Activated CD4-positive, alpha-beta T cell treated with anti-CD3 and anti-CD28 coated beads, Interleukin-2, Interleukin-4, amounts not matched to agents 100 ng/mL and 50 ng/mL, durations not matched to agents 16 hours and 8 hours (primary cell): Measurements from ENCODE around the gene NCOA5.
"Not testable (repeated sequence)": the region's sequence is repeated elsewhere in the genome, so short reads cannot be mapped to it uniquely, and the experiment has no call there.

Source experiments
- DNase-seq: peaks from one replicate; pipeline ENCODE4 v3.0.0-alpha.2; 2020; ENCODE audit warnings: low spot score

The NCOA5 gene

DNA sequence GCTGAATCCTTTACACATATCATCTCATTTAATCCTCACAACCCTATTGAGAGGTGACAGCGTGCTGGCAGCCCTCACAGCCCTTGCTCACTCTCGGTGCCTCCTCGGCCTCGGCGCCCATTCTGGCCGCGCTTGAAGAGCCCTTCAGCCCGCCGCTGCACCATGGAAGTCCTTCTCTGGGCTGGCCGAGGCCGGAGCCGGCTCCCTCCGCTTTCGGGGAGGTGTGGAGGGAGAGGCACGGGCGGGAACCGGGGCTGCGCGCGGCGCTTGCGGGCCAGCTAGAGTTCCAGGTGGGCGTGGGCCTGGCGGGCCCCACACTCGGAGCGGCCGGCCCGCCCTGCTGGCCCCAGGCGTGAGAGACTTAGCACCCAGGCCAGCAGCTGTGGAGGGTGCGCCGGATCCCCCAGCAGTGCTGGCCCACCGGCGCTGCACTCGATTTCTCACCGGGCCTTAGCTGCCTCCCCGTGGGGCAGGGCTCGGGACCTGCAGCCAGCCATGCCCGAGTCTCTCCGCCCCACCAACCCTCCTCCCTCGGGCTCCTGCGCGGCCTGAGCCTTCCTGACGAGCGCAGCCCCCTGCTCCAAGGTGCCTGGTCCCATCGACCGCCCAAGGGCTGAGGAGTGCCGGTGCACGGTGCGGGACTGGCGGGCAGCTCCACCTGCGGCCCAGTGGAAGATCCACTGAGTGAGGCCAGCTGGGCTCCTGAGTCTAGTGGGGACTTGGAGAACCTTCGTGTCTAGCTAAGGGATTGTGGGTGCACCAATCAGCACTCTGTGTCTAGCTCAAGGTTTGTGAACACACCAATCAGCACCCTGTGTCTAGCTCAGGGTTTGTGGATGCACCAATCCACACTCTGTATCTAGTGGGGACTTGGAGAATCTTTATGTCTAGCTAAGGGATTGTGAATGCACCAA lies 2.1 kb upstream of the NCOA5 start:
- DNase-seq, result not testable (repeated sequence)

DNA sequence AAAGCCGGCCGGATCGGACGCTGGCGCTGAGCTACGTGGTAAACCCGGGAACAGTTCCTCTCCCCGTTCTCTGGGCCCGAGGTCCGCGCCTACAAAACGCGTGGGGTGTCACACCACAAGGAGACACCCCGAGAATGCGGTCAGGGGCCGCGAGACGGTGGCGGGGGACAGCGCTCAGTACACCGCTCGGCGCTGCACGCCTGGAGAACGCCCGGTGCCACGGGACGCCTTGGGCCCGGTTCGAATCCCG lies 670 bp downstream of the NCOA5 start:
- peak; percentile 52 for DNase-seq

DNA sequence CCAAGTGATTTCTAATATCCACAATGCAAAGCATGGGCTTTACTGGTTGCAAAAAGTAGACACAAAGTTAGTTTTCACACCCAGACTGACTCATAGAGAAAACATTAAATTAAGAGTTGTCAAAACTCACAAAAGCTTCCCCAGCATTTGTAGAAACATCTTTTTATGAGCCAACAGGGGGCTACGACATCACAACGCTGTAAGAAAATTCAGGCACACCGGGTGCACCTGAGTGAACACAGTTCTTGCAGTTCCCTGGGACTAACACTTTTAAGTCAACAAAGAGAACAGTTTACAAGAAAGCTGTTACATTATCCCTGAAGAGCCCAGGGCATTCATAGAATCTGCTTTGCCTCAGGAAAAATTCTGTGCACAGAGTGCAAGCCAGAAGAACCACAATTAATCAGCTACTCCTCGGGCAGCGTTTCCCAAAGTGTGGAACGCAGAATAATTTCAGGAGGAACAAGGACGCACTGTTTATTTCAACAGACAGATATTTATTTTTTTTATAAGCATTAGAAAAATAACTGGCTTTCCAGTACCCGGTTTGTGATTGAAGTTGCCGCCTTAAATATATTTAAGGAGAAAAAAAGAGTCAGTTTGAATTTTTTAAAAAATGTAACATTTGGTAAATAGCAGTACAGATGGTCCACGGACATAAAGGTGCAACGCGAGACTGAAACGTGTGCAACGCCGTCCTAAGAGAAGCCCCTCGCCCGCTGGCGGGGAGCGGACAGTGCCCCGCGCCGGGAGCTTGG lies 1.2 kb downstream of the NCOA5 start:
- DNase-seq, result peak; percentile 37

DNA sequence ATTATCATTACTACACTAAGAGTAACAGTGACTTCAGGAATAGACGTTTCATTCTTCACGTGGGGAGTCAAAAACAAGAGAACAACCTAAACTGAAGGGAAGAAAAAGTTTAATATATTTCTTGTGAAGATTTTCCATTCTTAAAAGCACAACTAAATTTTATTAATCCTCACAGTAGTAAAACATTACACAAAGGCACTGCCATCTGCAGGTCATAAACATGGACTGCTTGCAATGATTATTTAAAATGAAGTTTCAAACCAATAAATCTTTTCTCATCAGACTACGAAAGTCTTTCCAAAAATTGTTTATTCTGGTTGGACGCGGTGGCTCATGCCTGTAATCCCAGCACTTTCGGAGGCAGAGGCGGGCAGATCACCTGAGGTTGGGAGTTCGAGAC lies 2.6 kb downstream of the NCOA5 start:
- DNase-seq, result no peak

DNA sequence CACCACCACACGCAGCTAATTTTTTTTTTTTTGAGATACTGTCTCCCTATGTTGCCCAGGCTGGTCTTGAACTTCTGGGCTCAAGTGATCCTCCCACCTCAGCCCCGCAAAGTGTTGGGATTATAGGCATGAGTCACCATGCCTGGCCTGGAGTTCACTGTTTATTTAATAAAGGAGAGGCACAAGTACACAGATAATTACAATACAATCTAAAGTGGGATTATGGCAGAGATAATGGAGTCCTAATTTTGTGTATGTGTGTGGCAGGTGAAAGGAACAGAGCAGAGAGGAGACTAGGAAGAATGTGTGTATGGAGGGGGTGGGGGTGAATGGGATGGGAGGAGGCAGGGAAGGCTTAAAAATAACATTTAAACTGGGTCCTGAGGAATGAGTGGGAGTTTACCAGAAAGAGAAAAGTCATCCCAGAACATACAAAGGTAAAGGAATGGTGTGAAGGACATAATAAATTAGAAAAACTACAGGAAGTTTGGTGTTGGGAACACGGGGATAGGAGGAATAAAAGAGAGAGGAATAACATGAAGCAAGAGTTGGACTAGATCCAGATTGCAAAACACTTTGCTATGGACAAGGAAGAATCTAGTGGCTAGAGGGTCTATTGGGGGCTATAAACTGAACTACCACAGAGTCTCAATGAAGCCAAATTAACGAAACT lies 4.4 kb downstream of the NCOA5 start:
- no peak for DNase-seq

DNA sequence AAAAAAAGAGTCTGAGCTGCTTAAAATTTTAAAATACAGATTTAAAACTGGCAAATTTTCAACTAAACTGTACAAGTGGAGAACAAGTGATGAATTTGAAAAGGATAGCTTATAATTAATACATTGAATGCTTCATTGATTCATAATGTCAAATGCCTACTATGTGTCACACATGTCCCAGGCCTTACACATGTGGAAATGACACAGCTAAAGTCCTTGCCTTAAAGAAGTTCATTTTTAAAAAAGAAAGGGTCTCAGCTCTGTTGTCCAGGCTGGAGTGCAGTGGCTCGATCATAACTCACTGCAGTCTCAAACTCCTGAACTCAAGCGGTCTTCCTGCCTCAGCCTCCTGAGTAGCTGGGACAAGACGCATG lies 5.0 kb downstream of the NCOA5 start:
- no peak for DNase-seq

DNA sequence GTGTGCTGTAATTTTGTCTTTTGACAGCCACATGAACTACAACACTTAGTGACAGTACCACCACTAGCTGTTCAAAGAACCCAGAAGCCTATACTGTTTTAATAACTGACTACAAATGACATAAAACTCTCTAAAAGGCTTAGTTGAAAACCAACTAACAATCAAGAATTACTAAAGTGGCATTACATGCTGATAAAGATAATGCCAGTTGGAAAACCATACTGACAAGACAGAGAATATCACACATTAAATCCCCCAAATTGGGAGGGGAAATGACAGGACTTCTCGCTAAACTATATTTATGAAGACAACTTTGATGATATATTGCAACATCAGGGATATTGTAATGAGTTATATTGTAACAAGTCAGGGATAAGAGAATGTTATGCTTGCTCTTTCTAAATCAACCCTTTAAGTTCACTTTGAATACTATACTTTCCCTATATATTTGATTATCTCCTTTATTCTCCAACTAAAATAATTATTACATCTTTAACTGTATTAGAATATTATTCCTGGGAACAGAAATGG lies 6.2 kb downstream of the NCOA5 start:
- no peak for DNase-seq

DNA sequence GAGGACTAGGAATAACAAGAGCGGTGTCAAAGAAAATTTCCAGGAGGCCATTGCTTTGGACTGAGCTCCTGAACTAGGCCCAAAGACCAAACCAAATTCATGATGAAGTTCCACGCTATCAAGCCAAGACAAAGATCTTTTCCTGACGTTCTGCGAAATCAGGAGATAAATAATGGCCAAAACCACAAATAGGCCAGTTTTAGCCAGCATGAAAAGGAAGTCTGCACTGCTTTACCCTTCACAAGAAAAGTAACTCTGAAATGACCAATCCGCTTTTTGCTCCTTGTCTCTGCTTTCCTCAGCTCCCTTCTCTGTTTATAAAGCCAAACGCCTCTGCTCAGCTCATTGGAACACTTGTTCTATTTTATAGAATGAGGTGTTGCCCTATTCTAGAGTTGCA lies 6.7 kb downstream of the NCOA5 start:
- DNase-seq, result no peak

DNA sequence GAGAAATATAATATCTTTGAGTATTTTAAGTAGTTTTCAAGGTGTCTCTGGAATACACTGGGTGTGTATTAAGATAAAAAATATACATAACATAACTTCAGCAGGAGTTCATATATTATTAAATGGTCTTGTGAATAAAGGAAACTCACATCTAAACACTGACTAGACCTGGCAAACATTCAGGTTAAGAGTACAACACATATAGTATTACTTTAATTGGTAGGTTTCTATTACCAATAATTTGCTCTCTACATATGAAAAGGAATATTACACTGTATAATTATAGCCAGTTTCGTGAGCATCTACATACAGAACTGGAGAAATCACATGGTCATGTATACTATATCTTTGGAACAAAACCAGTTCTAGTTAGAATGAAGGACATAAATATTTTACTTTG lies 8.7 kb downstream of the NCOA5 start:
- no peak for DNase-seq

DNA sequence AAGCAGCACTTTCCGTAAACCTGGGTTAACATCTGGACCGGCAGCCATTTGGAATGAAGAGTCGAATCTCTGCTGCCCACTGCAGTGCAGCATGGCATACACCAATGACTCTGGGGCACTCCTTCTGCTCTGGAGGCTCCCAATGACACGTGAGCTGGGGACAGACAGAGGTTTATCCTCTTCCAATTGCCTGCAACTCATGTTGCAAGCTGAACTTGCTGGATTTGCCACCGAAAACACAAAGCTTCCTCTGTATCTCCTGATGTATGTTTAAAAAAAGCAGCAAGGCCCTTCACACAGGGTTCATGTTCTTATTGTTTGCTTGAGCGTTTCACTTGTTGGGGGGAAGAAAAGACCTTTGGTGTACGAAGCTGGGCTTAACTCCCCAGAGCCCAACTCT lies 10.8 kb downstream of the NCOA5 start:
- DNase-seq, result no peak

DNA sequence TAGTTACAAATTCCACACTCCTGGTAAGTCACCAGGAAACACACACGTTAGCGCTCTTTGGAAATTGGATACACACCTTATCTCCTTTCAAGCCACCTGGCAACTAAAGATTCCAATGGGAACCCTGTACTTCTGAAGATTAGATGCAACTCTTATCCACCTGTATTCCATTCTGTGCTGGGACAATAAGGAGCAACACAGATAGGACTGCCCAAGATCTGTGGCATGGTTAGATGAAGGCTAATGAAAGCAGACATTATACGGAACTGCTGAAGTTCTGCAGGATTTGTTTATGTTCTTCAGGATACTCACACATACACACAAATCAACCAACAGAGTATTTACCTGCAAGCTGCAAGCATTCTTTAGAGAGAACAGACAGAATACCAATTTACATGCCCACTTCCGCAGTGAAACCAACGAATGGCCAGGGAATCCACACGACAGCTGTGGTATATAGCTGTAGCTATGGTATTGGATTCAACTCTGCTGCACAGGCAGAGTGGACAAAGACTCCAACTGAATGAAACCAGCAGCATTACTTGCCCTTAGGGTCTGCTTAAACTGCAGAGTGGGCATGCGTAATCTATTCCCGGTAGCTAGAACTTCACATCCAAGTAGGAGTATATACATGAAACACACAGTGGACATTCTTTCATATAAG lies 12.0 kb downstream of the NCOA5 start:
- DNase-seq, result no peak

DNA sequence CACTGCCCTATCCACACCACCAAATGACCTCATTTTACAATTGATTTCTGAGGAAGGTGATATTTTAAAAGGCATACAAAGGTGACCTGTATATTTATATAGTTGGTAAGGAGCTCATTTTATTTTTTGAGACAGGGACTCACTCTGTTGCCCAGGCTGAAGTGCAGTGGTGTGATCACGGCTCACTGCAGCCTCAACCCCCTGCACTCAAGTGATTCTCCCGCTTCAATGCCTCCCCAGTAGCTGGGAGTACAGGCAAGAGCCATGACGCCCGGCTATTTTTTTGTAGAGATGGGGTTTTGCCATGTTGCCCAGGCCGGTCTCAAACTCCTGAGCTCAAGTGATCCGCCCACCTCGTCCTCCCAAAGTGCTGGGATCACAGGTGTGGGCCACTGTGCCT lies 13.0 kb downstream of the NCOA5 start:
- DNase-seq, result no peak

DNA sequence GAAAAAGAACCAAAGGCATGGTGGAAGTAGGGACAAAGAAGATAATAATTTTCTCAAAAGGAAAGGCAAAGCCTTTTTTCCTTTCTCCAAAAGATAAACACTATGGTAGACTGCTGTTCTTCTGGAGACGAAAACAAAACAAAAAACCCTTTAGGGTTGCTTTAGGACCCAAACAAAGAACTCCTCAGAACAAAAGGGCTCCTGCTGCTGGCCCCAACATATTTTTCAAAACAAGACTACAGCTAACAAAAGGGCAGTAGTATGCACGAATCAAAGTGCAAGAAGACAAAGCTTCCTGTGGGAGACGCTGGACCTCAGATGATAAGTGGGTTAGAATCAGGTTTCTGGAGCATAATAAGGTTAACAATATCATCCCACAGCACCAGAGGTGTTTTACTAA lies 15.8 kb downstream of the NCOA5 start:
- no peak for DNase-seq

DNA sequence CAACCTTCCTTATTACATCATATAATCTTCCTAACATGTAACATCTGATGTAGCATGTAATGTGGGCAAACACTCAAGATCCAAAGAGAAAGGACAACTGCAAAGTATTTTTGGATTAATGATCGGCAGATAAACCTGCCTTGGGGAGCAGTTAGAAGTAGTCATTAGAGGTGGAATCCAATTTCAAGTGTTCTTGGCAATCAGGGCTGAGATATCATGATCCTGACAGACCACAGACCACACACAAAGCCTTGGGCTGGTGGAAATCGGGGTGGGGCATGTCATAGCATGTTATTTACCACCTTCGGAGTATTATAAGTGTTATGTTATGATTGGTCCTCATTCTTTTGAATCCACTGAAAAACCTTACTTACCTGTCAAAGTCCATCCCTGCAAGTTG lies 16.3 kb downstream of the NCOA5 start:
- DNase-seq, result no peak

DNA sequence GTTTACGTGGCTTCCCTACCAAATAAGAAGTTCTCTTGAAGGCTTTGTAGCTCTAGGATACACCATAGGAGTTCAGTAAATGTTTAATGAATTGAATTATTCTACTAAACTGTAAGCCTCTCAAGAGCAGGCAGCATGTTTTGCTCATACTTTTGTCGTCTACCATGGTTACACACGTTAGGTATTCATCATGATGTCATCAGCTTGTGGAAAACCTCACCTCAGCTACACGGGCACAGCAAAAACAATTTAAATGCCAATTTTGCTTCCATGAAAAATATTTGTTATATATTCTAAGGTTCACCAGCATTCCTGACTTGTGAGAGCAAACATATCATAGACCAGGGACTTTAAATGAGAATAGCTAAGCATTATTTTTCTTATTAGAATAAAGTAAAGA lies 16.7 kb downstream of the NCOA5 start:
- DNase-seq, result no peak

DNA sequence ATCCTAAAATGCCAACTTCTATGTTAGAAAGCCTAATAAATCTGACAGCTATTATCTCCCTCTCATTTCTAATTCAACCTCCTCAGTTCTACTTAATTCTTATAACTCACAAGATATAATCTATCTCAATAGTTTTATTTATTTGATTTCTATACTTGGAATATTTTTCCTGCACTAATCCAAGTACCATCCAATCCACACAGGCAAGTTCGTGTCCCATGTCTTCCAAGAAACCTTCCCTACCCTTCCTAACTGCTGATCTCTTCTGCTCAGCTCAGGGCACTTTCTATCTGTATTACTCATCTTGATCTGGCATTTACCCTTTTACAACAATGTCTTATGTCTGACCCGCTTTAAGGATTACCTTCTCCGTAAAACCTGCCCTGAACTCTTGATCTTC lies 18.2 kb downstream of the NCOA5 start:
- no peak for DNase-seq

DNA sequence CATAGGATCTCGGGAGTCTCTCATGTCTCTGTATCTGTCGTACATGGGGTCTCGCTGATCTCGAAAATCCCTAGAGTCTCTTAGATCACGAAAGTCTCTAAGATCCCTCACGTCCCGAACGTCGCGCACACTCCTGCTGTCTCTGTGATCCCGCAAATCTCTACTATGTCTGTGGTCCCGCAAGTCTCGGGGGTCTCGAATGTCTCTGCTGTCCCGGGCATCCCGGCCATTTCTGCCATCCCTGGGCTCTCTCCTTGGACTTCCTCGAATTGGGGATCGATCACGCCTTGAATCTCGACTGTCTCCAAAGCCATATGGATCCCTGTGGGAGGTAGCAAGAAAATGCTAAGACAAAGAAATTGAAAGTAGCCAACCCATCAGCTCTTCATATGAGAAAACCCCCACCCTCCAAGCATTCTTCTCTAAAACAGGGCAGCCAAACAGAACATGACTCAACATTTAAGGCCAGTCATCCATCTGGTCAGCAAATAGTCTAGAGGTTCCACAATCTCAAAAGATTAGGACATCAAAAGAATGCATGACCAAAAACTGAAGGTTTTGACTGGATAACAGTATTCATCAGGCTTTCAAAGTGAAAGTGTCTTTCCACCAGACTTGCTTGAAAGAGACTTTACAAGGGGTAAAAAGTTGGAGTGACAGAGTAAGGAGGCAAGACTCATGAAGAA lies 19.4 kb downstream of the NCOA5 start:
- no peak for DNase-seq

DNA sequence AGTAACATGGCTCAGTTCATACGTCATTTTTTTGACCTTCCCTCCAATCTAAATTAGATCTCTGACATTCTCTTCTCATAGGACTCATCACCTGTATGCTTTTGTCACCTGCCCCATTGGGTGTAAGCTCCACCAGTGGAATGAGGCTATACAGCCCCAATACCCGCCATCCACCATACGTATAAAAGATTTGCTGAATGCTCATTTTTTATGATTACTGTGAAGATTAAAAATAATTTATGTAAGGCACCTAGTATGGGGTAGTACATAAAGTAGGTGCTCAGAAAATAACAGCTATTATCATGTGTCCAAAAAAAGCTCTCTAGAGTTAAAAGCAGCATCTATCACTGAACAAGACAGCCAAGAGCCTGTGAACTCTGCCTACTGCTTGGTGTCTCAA lies 24.1 kb downstream of the NCOA5 start:
- DNase-seq, result no peak

DNA sequence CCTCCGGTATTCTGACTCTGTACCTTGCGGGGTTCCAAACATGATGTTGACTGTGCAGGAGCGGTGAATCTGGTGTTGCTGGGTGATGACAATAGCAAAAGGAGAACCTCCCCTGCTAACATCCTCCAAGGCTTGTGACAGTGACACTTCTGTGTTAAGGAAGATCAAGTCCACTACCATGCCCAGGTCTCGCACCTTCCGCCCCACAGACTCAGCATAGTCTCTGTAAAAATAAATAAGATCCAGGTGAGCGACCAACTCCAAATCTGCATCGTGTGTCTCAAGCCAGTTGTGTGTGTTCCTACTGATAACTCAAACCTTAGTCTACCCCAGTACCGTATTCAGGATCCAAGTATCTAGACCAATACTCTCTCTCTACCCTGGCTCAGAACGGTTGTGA lies 24.8 kb downstream of the NCOA5 start:
- DNase-seq, result no peak

DNA sequence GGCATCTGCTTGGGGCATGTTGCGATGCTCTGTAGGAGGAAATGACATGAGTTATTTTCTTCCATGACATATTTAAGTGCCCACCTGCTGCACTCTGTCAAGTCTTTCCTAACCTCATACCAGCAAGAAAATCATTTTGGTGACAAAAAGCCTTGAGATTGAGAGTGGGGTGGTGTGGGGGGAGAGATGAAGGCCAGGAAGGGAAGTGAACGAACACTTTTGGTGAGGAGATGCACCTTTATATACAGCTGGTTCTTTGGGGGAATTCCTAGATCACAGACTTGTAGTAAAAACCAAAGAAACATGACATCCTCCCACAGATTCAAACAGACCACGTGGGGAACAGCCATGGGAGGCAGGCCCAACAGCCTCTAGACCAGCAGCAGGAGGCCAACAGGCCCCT lies 26.1 kb downstream of the NCOA5 start:
- DNase-seq, result no peak

DNA sequence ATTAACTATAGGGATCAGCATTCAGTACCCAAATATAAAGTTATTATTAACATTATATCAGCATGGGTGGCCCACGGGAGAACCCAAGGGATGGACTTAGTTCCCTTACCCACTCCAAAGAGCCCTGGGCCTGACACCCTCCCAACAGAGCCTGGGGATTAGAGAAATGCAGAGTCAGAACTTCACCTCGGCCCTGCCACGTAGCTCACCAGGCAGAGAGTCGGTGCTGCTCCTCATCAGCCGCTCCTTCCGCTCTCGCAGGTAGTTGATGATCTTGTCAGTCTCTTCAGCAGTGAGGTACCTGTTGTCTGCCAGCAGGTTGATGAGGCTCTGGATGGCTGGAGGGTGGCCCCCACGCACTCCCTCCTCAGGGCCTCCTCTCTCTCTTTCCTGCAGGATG lies 26.6 kb downstream of the NCOA5 start:
- DNase-seq, result no peak

DNA sequence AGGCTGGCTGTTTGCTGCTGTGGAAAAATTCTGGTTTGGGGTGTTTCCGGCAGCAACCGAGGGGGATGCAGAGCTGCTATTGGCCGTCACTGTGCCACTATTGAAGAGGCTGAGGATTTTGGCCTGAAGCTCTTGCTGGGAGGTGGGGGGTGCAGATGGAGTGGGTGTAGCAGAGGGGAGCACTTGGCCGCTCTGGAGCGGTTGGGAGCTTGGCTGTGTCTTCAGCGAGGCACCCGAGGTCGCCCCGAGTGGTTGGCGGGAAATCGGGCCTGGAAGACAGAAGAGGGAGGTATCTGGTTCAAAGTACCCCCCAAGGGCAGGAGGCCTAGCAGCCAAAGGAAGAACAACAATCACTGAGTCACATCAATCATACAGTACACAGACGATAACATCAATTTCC lies 27.1 kb downstream of the NCOA5 start:
- no peak for DNase-seq
